ENCODE data around the gene TNFRSF9.

DNA sequence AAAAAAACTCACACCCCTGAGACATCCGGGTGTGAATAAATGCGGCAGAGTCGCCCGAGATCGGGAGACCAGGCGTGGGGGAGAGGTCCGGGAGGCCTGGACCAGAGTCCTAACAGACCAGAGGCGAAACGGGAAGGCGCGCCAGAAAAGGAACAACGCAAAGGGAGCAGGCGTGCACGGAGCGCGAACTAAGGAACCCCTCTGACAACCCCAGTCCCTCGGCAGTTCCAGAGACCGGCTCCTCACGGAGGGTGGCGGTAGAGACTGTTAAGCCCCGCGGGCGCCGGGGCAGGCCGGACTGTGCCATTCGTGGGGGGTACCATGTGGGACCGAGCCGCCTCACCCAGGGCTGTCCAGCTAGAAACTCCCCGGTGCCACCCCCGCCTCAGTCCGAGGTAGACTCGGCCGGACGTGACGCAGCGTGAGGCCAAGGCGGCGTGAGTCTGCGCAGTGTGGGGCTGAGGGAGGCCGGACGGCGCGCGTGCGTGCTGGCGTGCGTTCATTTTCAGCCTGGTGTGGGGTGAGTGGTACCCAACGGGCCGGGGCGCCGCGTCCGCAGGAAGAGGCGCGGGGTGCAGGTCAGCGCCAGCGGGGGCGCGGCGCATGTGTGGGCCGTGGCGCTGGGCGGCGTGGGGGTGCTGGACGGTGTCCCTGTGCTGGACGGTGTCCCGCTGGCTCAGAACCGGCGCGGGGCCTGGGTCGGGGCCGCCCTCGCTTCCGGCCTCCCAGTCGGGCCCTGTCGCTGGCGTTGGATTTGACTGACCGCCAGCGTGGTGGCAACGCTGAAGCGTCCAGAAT lies 20.8 kb upstream of the TNFRSF9 start, which contains the start of gene PARK7:
- TF ChIP-seq, protein P1, sequence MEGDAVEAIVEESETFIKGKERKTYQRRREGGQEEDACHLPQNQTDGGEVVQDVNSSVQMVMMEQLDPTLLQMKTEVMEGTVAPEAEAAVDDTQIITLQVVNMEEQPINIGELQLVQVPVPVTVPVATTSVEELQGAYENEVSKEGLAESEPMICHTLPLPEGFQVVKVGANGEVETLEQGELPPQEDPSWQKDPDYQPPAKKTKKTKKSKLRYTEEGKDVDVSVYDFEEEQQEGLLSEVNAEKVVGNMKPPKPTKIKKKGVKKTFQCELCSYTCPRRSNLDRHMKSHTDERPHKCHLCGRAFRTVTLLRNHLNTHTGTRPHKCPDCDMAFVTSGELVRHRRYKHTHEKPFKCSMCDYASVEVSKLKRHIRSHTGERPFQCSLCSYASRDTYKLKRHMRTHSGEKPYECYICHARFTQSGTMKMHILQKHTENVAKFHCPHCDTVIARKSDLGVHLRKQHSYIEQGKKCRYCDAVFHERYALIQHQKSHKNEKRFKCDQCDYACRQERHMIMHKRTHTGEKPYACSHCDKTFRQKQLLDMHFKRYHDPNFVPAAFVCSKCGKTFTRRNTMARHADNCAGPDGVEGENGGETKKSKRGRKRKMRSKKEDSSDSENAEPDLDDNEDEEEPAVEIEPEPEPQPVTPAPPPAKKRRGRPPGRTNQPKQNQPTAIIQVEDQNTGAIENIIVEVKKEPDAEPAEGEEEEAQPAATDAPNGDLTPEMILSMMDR (IDR thresholded peaks at IDR 0.05; ENCODE audit: low read length), result peak; percentile 32
- TF ChIP-seq EZH2 (IDR thresholded peaks at IDR 0.05; ENCODE audit: borderline replicate concordance, low read length), result no peak
